ENCODE data around the gene SH2D3A.

GRCh38 chr19:6732803-6733337 is 34.4 kb downstream of the SH2D3A start:
- TF ChIP-seq CTCF (IDR thresholded peaks at IDR 0.05; ENCODE audit: low read length) = no peak
- no peak for TF ChIP-seq EZH2 (optimal IDR thresholded peaks at IDR 0.05; ENCODE audit: low read depth, low read length)
- TF ChIP-seq EZH2phosphoT487 (IDR thresholded peaks at IDR 0.05; ENCODE audit: low read length) = no peak
